ENCODE results near the gene PYGB.

PYGB gene

DNA sequence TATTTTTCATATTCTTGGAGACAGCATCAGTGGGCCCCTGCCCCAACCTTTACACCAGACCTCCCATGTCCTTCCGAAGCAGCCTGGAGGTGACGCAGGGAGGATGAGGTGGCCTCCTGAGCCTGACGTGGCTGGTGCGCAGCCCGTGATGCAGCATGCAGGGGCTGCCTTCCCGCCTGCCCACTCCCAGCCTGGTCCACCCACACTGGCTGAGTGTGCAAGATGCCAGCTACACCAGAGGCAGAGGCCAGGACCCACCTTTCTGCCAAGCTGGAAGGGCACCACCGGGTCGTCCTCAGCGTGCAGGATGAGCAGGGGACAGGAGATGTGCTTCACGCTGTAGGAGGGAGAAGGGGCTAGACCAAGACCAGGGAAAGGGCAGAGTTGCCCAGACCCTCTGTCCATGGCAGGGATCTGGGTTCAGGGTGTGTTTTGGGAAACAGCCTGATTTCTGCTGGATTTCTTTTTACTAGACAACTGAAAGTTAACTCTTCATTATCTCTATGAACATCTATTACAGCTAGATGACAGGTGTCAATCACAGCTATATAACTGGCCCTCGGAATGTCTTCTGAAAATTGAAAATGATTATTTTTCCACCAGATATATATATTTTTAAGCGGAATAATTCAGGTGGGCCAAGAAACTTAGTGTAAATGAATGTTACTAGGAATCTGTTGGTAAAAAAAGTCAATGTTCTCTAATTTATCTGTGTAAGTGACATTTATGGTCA lies 55.6 kb downstream of the PYGB start:
- TF ChIP-seq ZFP3 (CRISPR knock-in tag; IDR thresholded peaks at IDR 0.05) (no peak), ZNF70 (CRISPR knock-in tag; IDR thresholded peaks at IDR 0.05) (no peak), CSDC2 (CRISPR knock-in tag; IDR thresholded peaks at IDR 0.05) (no peak), ARNTL (CRISPR knock-in tag; IDR thresholded peaks at IDR 0.05; ENCODE audit: borderline replicate concordance, low read depth) (no peak), OSR1 (CRISPR knock-in tag; IDR thresholded peaks at IDR 0.05) (no peak), ZFP30 (CRISPR knock-in tag; IDR thresholded peaks at IDR 0.05) (no peak), SNAI2 (CRISPR knock-in tag; IDR thresholded peaks at IDR 0.05) (no peak), BACH2 (CRISPR knock-in tag; IDR thresholded peaks at IDR 0.05; ENCODE audit: borderline replicate concordance) (no peak), ISL1 (CRISPR knock-in tag; IDR thresholded peaks at IDR 0.05) (no peak)
- TF ChIP-seq, protein P1, sequence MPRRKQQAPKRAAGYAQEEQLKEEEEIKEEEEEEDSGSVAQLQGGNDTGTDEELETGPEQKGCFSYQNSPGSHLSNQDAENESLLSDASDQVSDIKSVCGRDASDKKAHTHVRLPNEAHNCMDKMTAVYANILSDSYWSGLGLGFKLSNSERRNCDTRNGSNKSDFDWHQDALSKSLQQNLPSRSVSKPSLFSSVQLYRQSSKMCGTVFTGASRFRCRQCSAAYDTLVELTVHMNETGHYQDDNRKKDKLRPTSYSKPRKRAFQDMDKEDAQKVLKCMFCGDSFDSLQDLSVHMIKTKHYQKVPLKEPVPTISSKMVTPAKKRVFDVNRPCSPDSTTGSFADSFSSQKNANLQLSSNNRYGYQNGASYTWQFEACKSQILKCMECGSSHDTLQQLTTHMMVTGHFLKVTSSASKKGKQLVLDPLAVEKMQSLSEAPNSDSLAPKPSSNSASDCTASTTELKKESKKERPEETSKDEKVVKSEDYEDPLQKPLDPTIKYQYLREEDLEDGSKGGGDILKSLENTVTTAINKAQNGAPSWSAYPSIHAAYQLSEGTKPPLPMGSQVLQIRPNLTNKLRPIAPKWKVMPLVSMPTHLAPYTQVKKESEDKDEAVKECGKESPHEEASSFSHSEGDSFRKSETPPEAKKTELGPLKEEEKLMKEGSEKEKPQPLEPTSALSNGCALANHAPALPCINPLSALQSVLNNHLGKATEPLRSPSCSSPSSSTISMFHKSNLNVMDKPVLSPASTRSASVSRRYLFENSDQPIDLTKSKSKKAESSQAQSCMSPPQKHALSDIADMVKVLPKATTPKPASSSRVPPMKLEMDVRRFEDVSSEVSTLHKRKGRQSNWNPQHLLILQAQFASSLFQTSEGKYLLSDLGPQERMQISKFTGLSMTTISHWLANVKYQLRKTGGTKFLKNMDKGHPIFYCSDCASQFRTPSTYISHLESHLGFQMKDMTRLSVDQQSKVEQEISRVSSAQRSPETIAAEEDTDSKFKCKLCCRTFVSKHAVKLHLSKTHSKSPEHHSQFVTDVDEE (CRISPR knock-in tag; IDR thresholded peaks at IDR 0.05), result no peak
- TF ChIP-seq, protein P2, sequence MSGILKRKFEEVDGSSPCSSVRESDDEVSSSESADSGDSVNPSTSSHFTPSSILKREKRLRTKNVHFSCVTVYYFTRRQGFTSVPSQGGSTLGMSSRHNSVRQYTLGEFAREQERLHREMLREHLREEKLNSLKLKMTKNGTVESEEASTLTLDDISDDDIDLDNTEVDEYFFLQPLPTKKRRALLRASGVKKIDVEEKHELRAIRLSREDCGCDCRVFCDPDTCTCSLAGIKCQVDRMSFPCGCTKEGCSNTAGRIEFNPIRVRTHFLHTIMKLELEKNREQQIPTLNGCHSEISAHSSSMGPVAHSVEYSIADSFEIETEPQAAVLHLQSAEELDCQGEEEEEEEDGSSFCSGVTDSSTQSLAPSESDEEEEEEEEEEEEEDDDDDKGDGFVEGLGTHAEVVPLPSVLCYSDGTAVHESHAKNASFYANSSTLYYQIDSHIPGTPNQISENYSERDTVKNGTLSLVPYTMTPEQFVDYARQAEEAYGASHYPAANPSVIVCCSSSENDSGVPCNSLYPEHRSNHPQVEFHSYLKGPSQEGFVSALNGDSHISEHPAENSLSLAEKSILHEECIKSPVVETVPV (CRISPR knock-in tag; IDR thresholded peaks at IDR 0.05), result no peak
- ATAC-seq, result no peak

DNA sequence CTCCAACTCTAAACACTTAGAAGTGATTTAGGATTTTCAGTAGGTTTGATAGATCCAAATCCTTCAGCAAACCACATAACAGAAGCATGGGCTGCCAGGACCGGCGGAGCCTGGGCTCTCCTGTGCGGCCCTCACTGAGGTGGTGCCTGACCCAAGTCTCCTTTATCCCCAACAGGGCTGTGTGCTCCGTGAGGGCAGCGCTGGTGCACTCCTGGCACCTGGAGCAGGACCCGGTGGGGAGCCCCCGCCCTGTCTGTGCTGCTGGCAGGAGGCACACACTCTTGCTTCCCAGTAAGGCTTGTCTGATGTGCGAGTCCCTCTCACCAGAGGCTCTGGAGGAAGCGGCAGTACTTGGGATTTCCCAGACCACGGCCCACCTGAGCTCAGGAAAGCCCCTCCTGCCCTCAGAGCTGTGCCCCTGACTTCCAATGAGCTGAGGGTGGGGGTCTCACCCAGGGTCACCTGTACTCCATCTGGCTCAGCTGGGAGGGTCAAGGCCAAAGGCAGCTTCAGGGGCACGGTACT lies 56.2 kb downstream of the PYGB start:
- no peak for ATAC-seq
- TF ChIP-seq OSR1 (CRISPR knock-in tag; IDR thresholded peaks at IDR 0.05), result no peak
- TF ChIP-seq, protein P1 (CRISPR knock-in tag; IDR thresholded peaks at IDR 0.05), result no peak
- TF ChIP-seq ZNF70 (CRISPR knock-in tag; IDR thresholded peaks at IDR 0.05), result no peak
- TF ChIP-seq, protein P2 (CRISPR knock-in tag; IDR thresholded peaks at IDR 0.05), result no peak
- no peak for TF ChIP-seq BACH2 (CRISPR knock-in tag; IDR thresholded peaks at IDR 0.05; ENCODE audit: borderline replicate concordance)
- no peak for TF ChIP-seq ZFP30 (CRISPR knock-in tag; IDR thresholded peaks at IDR 0.05)
- no peak for TF ChIP-seq ZNF8 (CRISPR knock-in tag; IDR thresholded peaks at IDR 0.05)
- TF ChIP-seq, protein P3, sequence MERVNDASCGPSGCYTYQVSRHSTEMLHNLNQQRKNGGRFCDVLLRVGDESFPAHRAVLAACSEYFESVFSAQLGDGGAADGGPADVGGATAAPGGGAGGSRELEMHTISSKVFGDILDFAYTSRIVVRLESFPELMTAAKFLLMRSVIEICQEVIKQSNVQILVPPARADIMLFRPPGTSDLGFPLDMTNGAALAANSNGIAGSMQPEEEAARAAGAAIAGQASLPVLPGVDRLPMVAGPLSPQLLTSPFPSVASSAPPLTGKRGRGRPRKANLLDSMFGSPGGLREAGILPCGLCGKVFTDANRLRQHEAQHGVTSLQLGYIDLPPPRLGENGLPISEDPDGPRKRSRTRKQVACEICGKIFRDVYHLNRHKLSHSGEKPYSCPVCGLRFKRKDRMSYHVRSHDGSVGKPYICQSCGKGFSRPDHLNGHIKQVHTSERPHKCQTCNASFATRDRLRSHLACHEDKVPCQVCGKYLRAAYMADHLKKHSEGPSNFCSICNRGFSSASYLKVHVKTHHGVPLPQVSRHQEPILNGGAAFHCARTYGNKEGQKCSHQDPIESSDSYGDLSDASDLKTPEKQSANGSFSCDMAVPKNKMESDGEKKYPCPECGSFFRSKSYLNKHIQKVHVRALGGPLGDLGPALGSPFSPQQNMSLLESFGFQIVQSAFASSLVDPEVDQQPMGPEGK (CRISPR knock-in tag; IDR thresholded peaks at IDR 0.05; ENCODE audit: borderline replicate concordance), result no peak
- no peak for TF ChIP-seq ARNTL (CRISPR knock-in tag; IDR thresholded peaks at IDR 0.05; ENCODE audit: borderline replicate concordance, low read depth)
- TF ChIP-seq ZC3H10 (CRISPR knock-in tag; IDR thresholded peaks at IDR 0.05), result no peak

DNA sequence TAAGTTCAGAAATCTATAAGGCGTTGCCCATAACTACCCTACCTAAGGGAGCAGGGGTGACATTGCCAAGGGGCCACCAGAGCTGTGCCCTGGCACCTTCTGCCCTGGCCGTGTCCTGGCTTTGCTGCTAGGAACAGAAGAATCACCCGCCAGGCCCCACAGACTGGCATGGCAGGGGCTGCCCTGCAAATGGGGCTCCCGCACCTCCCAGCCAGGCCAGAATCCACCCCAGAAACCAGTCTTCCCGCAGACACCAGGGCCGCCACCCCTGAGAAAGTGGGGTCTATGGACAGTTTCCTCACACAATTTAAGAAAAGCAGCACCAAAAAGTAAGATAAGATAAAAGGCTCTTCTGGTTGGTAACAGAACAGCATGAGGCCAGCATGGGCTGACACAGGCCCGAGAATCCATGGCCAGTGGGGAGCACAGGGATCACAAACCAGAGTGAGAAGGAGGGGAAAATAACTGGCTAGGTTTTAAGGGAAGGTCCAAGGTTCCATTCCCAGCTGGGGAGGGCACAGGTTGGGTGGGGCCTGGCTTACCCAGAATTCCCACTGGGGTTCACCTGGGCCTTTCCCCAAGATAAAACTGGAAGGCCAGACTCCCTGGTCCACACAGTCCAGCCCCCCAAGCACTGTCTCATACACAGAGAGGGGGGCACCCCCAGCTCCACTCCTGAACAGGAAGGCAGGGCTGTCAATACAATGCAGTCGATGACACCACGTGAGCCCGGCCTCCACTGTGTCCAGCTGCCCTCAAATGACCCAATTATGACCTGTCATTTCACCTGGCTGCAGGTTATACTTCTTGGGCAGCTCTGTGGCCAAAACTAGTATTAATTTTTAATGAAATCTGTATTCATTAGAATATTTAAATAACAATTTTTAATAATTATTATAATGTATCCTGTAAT lies 59.4 kb downstream of the PYGB start:
- no peak for ATAC-seq
- TF ChIP-seq ZNF70 (CRISPR knock-in tag; IDR thresholded peaks at IDR 0.05), result no peak
